ENCODE results near the gene BCAS1. TPM values are rescaled to one million over a fixed set of nuclear protein-coding genes. Genes with fewer than 3 reads are reported as not detected.

Gene BCAS1
- total and polyA plus RNA-seq, 2 donors, result 7.5 to 28.1 TPM

GRCh38 chr20:54107600-54108325 lies 37.4 kb upstream of the BCAS1 start:
- H3K4me3 ChIP-seq (ENCODE audit: low read depth, low read length), result no peak overlapping the region

GRCh38 chr20:54107181-54107580 lies 36.8 kb upstream of the BCAS1 start:
- Histone ChIP-seq H3K4me3 (ENCODE audit: low read depth, low read length) (no peak overlapping the region), H3K27ac (ENCODE audit: low read depth) (no peak overlapping the region), H3K36me3 (ENCODE audit: insufficient read depth) (no peaks in the 10 kb centered on the region), H3K4me1 (ENCODE audit: insufficient read depth) (peaks cover 1% of the 10 kb centered on the region)
- DNase-seq (ENCODE audit: extremely low spot score), result no peak
- WGBS, result 81% methylated on average over 2 of the region's 2 CpGs

More at GRCh38 chr20:54107600-54108325, 37.4 kb upstream of the BCAS1 start:
- peaks cover 1% of the 10 kb centered on the region for H3K4me1 ChIP-seq (ENCODE audit: insufficient read depth)
- no peak overlapping the region for H3K27ac ChIP-seq (ENCODE audit: low read depth)
- WGBS, result 76% methylated on average over 7 of the region's 7 CpGs
- no peak for DNase-seq (ENCODE audit: extremely low spot score)
- H3K36me3 ChIP-seq (ENCODE audit: insufficient read depth), result no peaks in the 10 kb centered on the region

- 66% methylated on average over 4 of the region's 4 CpGs for WGBS
- Histone ChIP-seq H3K4me3 (ENCODE audit: low read depth, low read length) (no peak overlapping the region), H3K36me3 (ENCODE audit: insufficient read depth) (no peaks in the 10 kb centered on the region), H3K27ac (ENCODE audit: low read depth) (no peak overlapping the region), H3K4me1 (ENCODE audit: insufficient read depth) (peaks cover 1% of the 10 kb centered on the region)
- DNase-seq (ENCODE audit: extremely low spot score), result no peak
Observed at GRCh38 chr20:54106162-54106561, 35.8 kb upstream of the BCAS1 start.

DNA sequence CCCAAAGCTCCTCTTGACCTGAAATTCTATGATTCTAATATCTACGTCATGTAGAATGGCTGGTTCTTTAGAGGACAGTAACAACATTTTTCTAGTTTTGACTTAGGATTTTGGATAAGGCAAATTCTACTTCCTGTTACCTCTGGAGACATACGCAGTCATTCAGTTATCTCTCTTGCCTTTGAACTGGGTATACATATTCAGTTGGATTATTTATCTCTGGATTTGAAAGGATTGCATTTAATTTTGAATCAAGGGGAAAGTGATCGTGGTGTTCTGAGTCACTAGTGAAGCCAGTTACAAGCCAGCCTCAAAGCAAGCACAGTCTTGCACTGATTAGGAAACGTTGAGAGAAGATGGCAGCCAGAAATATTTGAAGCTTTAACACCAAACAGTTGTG lies 35.3 kb upstream of the BCAS1 start:
- no peak for DNase-seq (ENCODE audit: extremely low spot score)
- no peak overlapping the region for H3K27ac ChIP-seq (ENCODE audit: low read depth)
- WGBS, result 42% methylated on average over 4 of the region's 4 CpGs

DNA sequence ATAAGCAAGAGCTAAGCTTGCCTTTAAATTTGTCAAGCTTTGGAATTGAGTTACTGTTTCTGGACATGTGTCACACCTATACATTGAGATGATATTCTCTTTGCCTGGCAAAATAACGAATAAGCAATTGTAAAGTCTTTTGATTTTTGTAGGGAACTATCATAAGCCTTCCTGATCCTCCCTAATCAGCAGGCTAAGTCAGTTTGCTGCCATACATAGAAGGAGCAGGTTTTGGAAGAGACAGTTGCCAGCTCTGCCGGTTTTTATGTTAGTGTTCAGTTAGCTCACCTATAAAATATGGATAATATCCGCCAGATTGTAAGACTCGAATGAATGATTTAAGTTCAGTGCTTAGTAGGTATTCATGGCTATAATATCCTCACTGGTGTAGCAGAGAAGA lies 34.4 kb upstream of the BCAS1 start:
- H3K4me1 ChIP-seq (ENCODE audit: insufficient read depth), result no peaks in the 10 kb centered on the region
- WGBS, result 34% methylated on average over 4 of the region's 4 CpGs
- H3K27ac ChIP-seq (ENCODE audit: low read depth), result no peak overlapping the region
- no peaks in the 10 kb centered on the region for H3K36me3 ChIP-seq (ENCODE audit: insufficient read depth)
- no peak overlapping the region for H3K4me3 ChIP-seq (ENCODE audit: low read depth, low read length)
- no peak for DNase-seq (ENCODE audit: extremely low spot score)

More for the DNA sequence above, 35.3 kb upstream of the BCAS1 start:
- Histone ChIP-seq H3K36me3 (ENCODE audit: insufficient read depth) (no peaks in the 10 kb centered on the region), H3K4me3 (ENCODE audit: low read depth, low read length) (no peak overlapping the region), H3K4me1 (ENCODE audit: insufficient read depth) (no peaks in the 10 kb centered on the region)

DNA sequence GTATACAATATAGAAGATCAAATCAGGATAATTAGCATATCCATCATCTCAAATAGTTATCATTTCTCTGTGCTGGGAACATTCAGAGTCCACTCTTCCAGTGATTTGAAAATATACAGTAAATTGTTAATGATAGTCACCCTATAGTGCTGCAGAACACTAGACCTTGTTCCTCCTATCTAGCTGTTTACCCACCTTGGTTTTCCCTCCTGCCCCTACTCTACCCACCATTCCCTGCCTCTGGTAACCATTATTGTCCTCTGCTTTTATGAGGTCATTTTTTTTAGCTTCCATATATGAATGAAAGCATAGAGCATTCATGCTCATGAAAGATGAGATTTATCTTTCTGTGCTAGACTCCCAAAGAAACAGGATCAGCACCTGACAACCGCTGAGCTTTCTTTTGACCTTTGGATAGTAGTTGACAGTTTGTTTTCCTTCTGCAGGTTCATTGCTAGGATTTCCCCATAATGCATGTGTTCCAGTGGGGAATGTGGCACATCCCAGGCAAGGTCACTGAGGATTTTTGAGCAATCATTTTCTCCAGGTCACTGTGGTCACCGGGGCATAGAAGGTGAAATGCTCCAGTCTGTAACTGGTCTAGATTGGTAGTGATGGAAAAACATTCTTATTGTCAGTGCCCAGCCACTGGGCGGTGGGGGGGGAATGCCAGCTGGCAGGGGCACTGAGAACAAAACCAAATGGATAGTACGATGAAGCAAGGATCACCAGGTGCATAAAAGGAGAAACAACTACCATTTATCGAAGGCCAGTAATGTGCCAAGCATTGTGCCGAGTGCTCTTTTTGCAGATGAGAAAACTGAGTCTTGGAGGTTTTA lies 33.6 kb upstream of the BCAS1 start:
- no peak for DNase-seq (ENCODE audit: extremely low spot score)
- H3K36me3 ChIP-seq (ENCODE audit: insufficient read depth), result no peaks in the 10 kb centered on the region
- H3K4me1 ChIP-seq (ENCODE audit: insufficient read depth), result no peaks in the 10 kb centered on the region
- 72% methylated on average over 6 of the region's 6 CpGs for WGBS
- no peak overlapping the region for H3K27ac ChIP-seq (ENCODE audit: low read depth)
- no peak overlapping the region for H3K4me3 ChIP-seq (ENCODE audit: low read depth, low read length)

GRCh38 chr20:54103067-54103761 lies 32.8 kb upstream of the BCAS1 start:
- 64% methylated on average over 11 of the region's 11 CpGs for WGBS
- H3K4me1 ChIP-seq (ENCODE audit: insufficient read depth), result no peaks in the 10 kb centered on the region
- no peak for DNase-seq (ENCODE audit: extremely low spot score)
- H3K27ac ChIP-seq (ENCODE audit: low read depth), result no peak overlapping the region
- H3K4me3 ChIP-seq (ENCODE audit: low read depth, low read length), result no peak overlapping the region
- H3K36me3 ChIP-seq (ENCODE audit: insufficient read depth), result no peaks in the 10 kb centered on the region

- WGBS, result 98% methylated on average over 2 of the region's 2 CpGs
- H3K36me3 ChIP-seq (ENCODE audit: insufficient read depth), result no peaks in the 10 kb centered on the region
- H3K4me1 ChIP-seq (ENCODE audit: insufficient read depth), result no peaks in the 10 kb centered on the region
- H3K4me3 ChIP-seq (ENCODE audit: low read depth, low read length), result no peak overlapping the region
- no peak overlapping the region for H3K27ac ChIP-seq (ENCODE audit: low read depth)
- no peak for DNase-seq (ENCODE audit: extremely low spot score)
Observed at GRCh38 chr20:54102543-54102942, 32.1 kb upstream of the BCAS1 start.

DNA sequence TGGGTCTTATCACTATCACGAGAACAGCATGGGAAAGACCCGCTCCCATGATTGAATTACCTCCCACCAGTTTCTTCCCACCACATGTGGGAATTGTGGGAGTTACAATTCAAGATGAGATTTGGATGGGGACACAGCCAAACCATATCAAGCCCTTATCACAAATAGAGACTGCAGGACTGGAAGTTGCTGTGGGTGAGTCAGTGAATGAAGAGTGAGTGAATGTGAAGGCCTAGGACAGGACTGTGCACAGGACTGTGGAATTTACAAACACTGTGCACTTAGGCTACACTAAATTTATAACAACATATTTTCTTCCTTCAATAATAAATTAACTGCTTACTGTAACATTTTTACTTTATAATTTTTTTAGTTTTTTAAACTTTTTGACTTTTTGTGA lies 30.2 kb upstream of the BCAS1 start:
- no peak for DNase-seq (ENCODE audit: extremely low spot score)
- 95% methylated on average over 2 of the region's 2 CpGs for WGBS
- H3K4me3 ChIP-seq (ENCODE audit: low read depth, low read length), result no peak overlapping the region
- no peaks in the 10 kb centered on the region for H3K36me3 ChIP-seq (ENCODE audit: insufficient read depth)
- no peaks in the 10 kb centered on the region for H3K4me1 ChIP-seq (ENCODE audit: insufficient read depth)
- H3K27ac ChIP-seq (ENCODE audit: low read depth), result no peak overlapping the region

DNA sequence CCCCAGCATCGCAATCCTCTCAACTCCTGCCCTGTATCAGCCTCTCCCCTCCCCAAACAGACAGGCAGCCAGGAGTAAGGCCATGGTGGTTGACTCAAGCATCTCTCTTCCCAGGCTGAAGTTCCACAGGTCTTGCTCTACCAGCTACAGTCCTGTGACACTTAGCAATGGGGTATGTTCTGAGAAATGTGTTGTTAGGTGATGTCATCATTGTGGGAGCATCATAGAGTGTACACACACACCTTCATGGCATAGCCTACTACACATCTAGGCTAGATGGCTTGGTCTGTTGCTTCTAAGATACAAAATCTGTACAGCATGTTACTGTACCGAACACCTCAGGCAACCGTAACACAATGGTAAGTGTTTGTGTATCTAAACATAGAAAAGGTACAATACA lies 29.5 kb upstream of the BCAS1 start:
- Histone ChIP-seq H3K4me3 (ENCODE audit: low read depth, low read length) (no peak overlapping the region), H3K4me1 (ENCODE audit: insufficient read depth) (no peaks in the 10 kb centered on the region), H3K27ac (ENCODE audit: low read depth) (no peak overlapping the region), H3K36me3 (ENCODE audit: insufficient read depth) (no peaks in the 10 kb centered on the region)
- 99% methylated on average over 3 of the region's 3 CpGs for WGBS
- no peak for DNase-seq (ENCODE audit: extremely low spot score)

- Histone ChIP-seq H3K4me3 (ENCODE audit: low read depth, low read length) (no peak overlapping the region), H3K27ac (ENCODE audit: low read depth) (no peak overlapping the region), H3K36me3 (ENCODE audit: insufficient read depth) (no peaks in the 10 kb centered on the region), H3K4me1 (ENCODE audit: insufficient read depth) (no peaks in the 10 kb centered on the region)
- no peak for DNase-seq (ENCODE audit: extremely low spot score)
- WGBS, result 86% methylated on average over 3 of the region's 3 CpGs
Observed at GRCh38 chr20:54098047-54098446, 27.7 kb upstream of the BCAS1 start.

DNA sequence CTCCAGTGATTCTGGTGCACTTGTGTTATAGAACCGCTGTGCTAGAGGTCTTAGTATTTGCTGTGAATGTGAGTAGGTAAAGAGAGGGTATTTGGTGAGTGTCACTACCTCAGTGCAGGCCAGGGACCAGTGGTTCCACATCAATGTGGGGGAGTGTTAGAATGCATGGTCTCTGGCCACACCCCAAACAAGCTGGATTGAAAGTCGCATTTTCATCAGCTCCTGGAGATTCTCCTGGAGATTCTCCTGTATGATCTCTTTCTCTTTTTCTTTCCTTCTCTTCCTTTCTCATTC lies 26.8 kb upstream of the BCAS1 start:
- WGBS, result 86% methylated on average over 2 of the region's 2 CpGs
- no peak overlapping the region for H3K27ac ChIP-seq (ENCODE audit: low read depth)
- no peak overlapping the region for H3K4me3 ChIP-seq (ENCODE audit: low read depth, low read length)
- no peaks in the 10 kb centered on the region for H3K4me1 ChIP-seq (ENCODE audit: insufficient read depth)
- no peak for DNase-seq (ENCODE audit: extremely low spot score)
- H3K36me3 ChIP-seq (ENCODE audit: insufficient read depth), result no peaks in the 10 kb centered on the region

GRCh38 chr20:54095824-54096223 lies 25.4 kb upstream of the BCAS1 start:
- Histone ChIP-seq H3K36me3 (ENCODE audit: insufficient read depth) (no peaks in the 10 kb centered on the region), H3K4me1 (ENCODE audit: insufficient read depth) (no peaks in the 10 kb centered on the region), H3K27ac (ENCODE audit: low read depth) (no peak overlapping the region), H3K4me3 (ENCODE audit: low read depth, low read length) (no peak overlapping the region)
- DNase-seq (ENCODE audit: extremely low spot score), result no peak
- 90% methylated on average over 1 of the region's 1 CpG for WGBS

DNA sequence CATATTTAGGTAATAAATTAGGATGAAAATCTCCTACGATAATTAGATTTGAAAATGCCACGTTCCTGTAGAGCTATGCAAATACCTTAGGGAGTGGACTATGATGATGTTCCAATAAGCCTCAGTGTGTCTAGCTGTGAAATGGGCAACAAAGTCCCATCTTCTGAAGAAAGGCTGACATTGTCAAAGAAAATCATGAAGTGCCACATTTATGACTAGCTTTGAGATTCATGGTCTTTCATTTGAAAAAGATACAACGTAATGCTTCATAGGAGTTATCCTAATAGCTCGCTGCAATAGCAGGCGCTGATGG lies 23.8 kb upstream of the BCAS1 start:
- H3K4me1 ChIP-seq (ENCODE audit: insufficient read depth), result no peaks in the 10 kb centered on the region
- H3K27ac ChIP-seq (ENCODE audit: low read depth), result no peak overlapping the region
- no peak overlapping the region for H3K4me3 ChIP-seq (ENCODE audit: low read depth, low read length)
- DNase-seq (ENCODE audit: extremely low spot score), result no peak
- 83% methylated on average over 5 of the region's 5 CpGs for WGBS
- no peaks in the 10 kb centered on the region for H3K36me3 ChIP-seq (ENCODE audit: insufficient read depth)
